Liver (tissue), 9 donors: ENCODE data around the gene CRAT. TPM values are rescaled to one million over a fixed set of nuclear protein-coding genes. Genes with fewer than 3 reads are reported as not detected.

Source experiments
- DNase-seq: peaks from one replicate; pipeline ENCODE4 v3.0.0-alpha.2; 2017; ENCODE audit warnings: low spot score
- H3K27ac ChIP-seq, 2 donors: one replicate each; pipeline ENCODE4 v1.7.0; 2013; ENCODE audit warnings: inconsistent platforms in 2 of 2, low read length in 2 of 2, control low read depth in 1 of 2, low read depth in 1 of 2, mild to moderate bottlenecking in 1 of 2
- H3K27me3 ChIP-seq, 4 donors: one replicate each; pipeline versions ENCODE4 v1.6.1 to v1.7.0; 2013; ENCODE audit warnings: low read length in 3 of 4, inconsistent platforms in 1 of 4, mild to moderate bottlenecking in 1 of 4, moderate library complexity in 1 of 4; ENCODE audit not compliant: control insufficient read depth in 4 of 4, insufficient read depth in 4 of 4
- H3K36me3 ChIP-seq, 4 donors: one replicate each; pipeline versions ENCODE4 v1.6.1 to v1.7.0; 2013; ENCODE audit warnings: low read length in 3 of 4, mild to moderate bottlenecking in 3 of 4, low read depth in 1 of 4, moderate library complexity in 1 of 4; ENCODE audit not compliant: control insufficient read depth in 4 of 4, insufficient read depth in 3 of 4
- H3K4me1 ChIP-seq, 4 donors: one replicate each; pipeline versions ENCODE4 v1.6.1 to v1.7.0; 2013; ENCODE audit warnings: low read length in 3 of 4, mild to moderate bottlenecking in 3 of 4, moderate library complexity in 1 of 4; ENCODE audit not compliant: control insufficient read depth in 4 of 4, insufficient read depth in 4 of 4
- H3K4me3 ChIP-seq, 3 donors: one replicate each; pipeline versions ENCODE4 v1.6.1 to v1.7.0; 2013; ENCODE audit warnings: low read length in 3 of 3, control low read depth in 1 of 3, low read depth in 1 of 3, mild to moderate bottlenecking in 1 of 3
- H3K9ac ChIP-seq, 2 donors: one replicate each; pipeline ENCODE4 v1.7.0; 2013; ENCODE audit warnings: low read length in 2 of 2, mild to moderate bottlenecking in 2 of 2, moderate library complexity in 2 of 2, control low read depth in 1 of 2, low read depth in 1 of 2
- H3K9me3 ChIP-seq, 4 donors: one replicate each; pipeline versions ENCODE4 v1.6.1 to v1.7.0; 2013; ENCODE audit warnings: low read length in 3 of 4; ENCODE audit not compliant: control insufficient read depth in 4 of 4
- ATF3 ChIP-seq: IDR thresholded peaks from 2 replicates; pipeline ENCODE4 v1.6.1; 2016; ENCODE audit warnings: antibody characterized with exemption
- CTCF ChIP-seq: fragments of 150-350 bp; IDR thresholded peaks from 2 replicates; pipeline ENCODE4 v1.5.1; 2017; ENCODE audit warnings: improper control_type of control experiment, low read depth, low read length; ENCODE audit not compliant: missing input control
- FOXA1 ChIP-seq: IDR thresholded peaks from 2 replicates; pipeline ENCODE4 v1.6.1; 2016; ENCODE audit warnings: antibody characterized with exemption
- HNF4A ChIP-seq, 2 donors: conservative IDR thresholded peaks; 2 replicates each; pipeline ENCODE4 v1.6.1; 2016; ENCODE audit warnings: antibody characterized with exemption in 2 of 2, mild to moderate bottlenecking in 2 of 2
- HNF4G ChIP-seq: IDR thresholded peaks from 2 replicates; pipeline ENCODE4 v1.6.1; 2016; ENCODE audit warnings: antibody characterized with exemption
- JUND ChIP-seq, 2 donors: IDR thresholded peaks; 2 replicates each; pipeline ENCODE4 v1.6.1; 2016; ENCODE audit warnings: antibody characterized with exemption in 2 of 2
- NR2F2 ChIP-seq: IDR thresholded peaks from 2 replicates; pipeline ENCODE4 v1.6.1; 2016; ENCODE audit warnings: antibody characterized with exemption
- RAD21 ChIP-seq, 2 donors: IDR thresholded peaks; 2 replicates each; pipeline ENCODE4 v1.6.1; 2016; ENCODE audit warnings: antibody characterized with exemption in 2 of 2, mild to moderate bottlenecking in 2 of 2
- YY1 ChIP-seq: IDR thresholded peaks from 2 replicates; pipeline ENCODE4 v1.6.1; 2016; ENCODE audit warnings: antibody characterized with exemption, mild to moderate bottlenecking
- ZBTB33 ChIP-seq: IDR thresholded peaks from 2 replicates; pipeline ENCODE4 v1.6.1; 2016; ENCODE audit warnings: antibody characterized with exemption
- WGBS: extraction: QIAGEN DNeasy Blood & Tissue Kit; methylation state at CpG from one replicate; pipeline ENCODE4 v1.1.7; 2013; 5-methylcytosine and 5-hydroxymethylcytosine counted together
- polyA plus RNA-seq, 2 donors: library from polyadenylated mRNA; stranded (reverse) in 1 of 2; unstranded in 1 of 2; fragments of 200-250 nt in 1 of 2; fragments of >200 nt in 1 of 2; fragmentation: Nextera tagmentation in 1 of 2; extraction: Ambion mirVana in 1 of 2; gene quantifications; one replicate each; pipeline versions ENCODE4 v1.2.1 to v1.2.3, GENCODE V29; 2013 to 2015
- total RNA-seq, 2 donors: library from RNA; depleted of rRNA; stranded (reverse); fragments of >200 nt; gene quantifications; one replicate each; pipeline ENCODE4 v1.2.3, GENCODE V29; 2014
- donor health status: healthy.
- donor health status: healthy.
- donor health status: healthy.
- donor health status: healthy.
- donor health status: healthy.

CRAT gene
- total and polyA plus RNA-seq, 4 donors = 33.8 to 121 (median 89.1) TPM

- DNase-seq = no peak
- Histone ChIP-seq H3K4me1 (peaks cover 2 to 28% (median 20%) of the 10 kb centered on the region in 4 donors), H3K9me3 (no peaks in the 10 kb centered on the region), H3K9ac (no peak overlapping the region), H3K27me3 (no peaks in the 10 kb centered on the region), H3K36me3 (peaks cover 2 to 17% (median 8%) of the 10 kb centered on the region in 4 donors), H3K4me3 (no peak overlapping the region), H3K27ac (no peak overlapping the region)
- no peak for TF ChIP-seq RAD21 (IDR thresholded peaks at IDR 0.05)
- no peak for TF ChIP-seq ZBTB33
- no peak for TF ChIP-seq HNF4G
- TF ChIP-seq FOXA1 = no peak
- no peak for TF ChIP-seq CTCF
- no peak for TF ChIP-seq HNF4A (conservative IDR thresholded peaks at IDR 0.05)
- no peak for TF ChIP-seq YY1
- WGBS = 90% methylated on average over 13 of the region's 13 CpGs
These were observed 2.3 kb downstream of the CRAT start for GRCh38 chr9:129108083-129108804.

- no peak for DNase-seq
- TF ChIP-seq RAD21 (IDR thresholded peaks at IDR 0.05) = no peak
- Histone ChIP-seq H3K9ac (no peak overlapping the region), H3K27me3 (no peaks in the 10 kb centered on the region), H3K9me3 (no peaks in the 10 kb centered on the region), H3K27ac (no peak overlapping the region), H3K4me1 (peaks cover 2 to 26% (median 20%) of the 10 kb centered on the region in 4 donors), H3K36me3 (peaks cover 2 to 17% (median 8%) of the 10 kb centered on the region in 4 donors), H3K4me3 (no peak overlapping the region)
- WGBS = 92% methylated on average over 13 of the region's 13 CpGs
These were observed 2.9 kb downstream of the CRAT start for GRCh38 chr9:129107651-129108050.

GRCh38 chr9:129105857-129106694 is 4.5 kb downstream of the CRAT start:
- Histone ChIP-seq H3K36me3 (peaks cover 4 to 26% (median 15%) of the 10 kb centered on the region in 4 donors), H3K9ac (no peak overlapping the region), H3K4me1 (peaks cover 2 to 17% (median 14%) of the 10 kb centered on the region in 4 donors), H3K4me3 (no peak overlapping the region), H3K27ac (no peak overlapping the region), H3K9me3 (no peaks in the 10 kb centered on the region), H3K27me3 (no peaks in the 10 kb centered on the region)
- no peak for TF ChIP-seq HNF4A (conservative IDR thresholded peaks at IDR 0.05)
- TF ChIP-seq NR2F2 = no peak
- no peak for TF ChIP-seq JUND (IDR thresholded peaks at IDR 0.05)
- no peak for TF ChIP-seq FOXA1
- no peak for TF ChIP-seq ATF3
- no peak for TF ChIP-seq YY1
- no peak for TF ChIP-seq RAD21 (IDR thresholded peaks at IDR 0.05)
- DNase-seq = no peak
- WGBS = 96% methylated on average over 17 of the region's 17 CpGs
